ENCODE results near the gene SPCS3.
A peak's percentile ranks its signal among the peaks of the same experiment; 100 is the strongest.

Gene SPCS3

DNA sequence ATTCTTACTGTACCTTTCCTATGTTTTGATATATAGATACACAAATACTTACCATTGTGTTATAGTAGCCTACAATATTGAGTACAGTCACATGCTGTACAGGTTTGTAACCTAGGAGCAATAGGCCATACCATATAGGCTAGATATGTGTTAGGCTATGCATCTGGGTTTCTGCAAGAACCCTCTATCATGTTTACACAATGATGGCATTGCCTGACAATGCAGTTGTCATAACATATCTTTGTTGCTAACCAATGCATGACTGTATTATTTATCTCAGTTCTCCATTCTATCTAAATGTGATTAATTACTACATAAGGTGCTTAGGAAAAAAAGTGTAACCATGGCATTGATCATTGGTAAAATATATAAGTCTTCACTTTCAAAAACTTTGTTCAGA lies 10.0 kb upstream of the SPCS3 start:
- H3K4me3 ChIP-seq (ENCODE audit: low read depth, low read length): no peak overlapping the region
- DNase-seq (ENCODE audit: low read depth): no peak
- TF ChIP-seq, protein P1, sequence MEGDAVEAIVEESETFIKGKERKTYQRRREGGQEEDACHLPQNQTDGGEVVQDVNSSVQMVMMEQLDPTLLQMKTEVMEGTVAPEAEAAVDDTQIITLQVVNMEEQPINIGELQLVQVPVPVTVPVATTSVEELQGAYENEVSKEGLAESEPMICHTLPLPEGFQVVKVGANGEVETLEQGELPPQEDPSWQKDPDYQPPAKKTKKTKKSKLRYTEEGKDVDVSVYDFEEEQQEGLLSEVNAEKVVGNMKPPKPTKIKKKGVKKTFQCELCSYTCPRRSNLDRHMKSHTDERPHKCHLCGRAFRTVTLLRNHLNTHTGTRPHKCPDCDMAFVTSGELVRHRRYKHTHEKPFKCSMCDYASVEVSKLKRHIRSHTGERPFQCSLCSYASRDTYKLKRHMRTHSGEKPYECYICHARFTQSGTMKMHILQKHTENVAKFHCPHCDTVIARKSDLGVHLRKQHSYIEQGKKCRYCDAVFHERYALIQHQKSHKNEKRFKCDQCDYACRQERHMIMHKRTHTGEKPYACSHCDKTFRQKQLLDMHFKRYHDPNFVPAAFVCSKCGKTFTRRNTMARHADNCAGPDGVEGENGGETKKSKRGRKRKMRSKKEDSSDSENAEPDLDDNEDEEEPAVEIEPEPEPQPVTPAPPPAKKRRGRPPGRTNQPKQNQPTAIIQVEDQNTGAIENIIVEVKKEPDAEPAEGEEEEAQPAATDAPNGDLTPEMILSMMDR (IDR thresholded peaks at IDR 0.05; ENCODE audit: control insufficient read depth, extremely low read depth, insufficient read depth): no peak

DNA sequence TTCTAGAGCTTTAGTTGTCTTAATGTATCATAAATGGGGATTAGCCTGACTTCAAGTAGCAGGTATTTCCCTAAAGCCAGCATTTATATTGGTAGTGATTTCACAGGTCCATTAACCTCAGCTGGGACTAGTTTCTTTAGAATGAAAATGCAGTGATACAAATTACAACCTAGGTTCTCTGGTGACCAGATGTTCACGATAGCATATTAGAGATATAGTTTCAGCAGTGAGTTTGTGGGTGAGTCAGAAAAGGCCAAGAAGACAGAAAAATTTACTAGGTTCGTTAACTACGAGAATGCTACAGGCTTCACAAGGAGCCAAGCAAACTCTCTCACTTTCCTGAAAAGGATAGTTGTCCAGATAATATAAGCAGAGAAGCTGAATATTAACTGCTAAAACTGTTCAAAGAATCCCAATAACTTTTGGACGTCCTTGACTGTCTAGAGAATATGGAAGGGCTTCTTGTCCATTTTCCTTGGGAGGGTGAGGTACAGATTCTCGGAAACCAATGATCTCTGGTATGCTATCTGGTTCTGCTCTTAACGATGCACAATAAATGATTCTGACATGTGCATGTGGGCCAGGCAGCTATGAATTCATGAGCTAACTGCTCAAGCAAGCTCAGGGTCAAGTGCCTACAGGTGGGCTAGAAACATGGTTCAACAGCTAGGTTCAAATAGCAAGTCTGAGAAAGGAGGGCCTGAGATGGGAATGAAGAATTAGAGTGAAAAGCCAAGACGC lies 6.0 kb upstream of the SPCS3 start:
- TF ChIP-seq, protein P1 (IDR thresholded peaks at IDR 0.05; ENCODE audit: control insufficient read depth, extremely low read depth, insufficient read depth): no peak
- DNase-seq (ENCODE audit: low read depth): no peak
- H3K4me3 ChIP-seq (ENCODE audit: low read depth, low read length): no peak overlapping the region

DNA sequence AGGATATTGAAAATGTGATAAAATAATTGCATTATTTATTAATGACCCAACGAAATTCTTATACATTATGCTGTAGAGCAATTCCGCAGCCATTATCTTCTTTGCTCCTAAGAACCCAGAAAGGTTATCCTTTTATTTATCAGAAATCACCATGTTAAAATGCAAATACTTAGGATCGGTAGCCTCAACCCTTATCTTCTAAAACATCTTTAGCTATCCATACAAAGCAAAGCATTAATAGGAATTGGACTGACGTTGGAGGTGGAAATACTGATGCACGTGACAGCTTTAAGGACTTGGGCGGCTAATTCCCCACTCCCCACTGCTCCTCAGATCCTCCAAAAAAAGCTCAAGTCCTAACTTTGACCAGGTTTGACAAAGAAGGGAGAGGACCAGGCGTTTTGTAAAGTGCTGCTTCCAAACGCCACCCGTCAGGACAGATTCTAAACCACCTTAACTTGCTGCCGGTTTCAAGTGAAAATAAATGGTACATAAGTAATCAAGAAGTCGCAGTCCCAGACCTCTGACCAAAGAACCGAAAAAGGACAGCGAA lies 539 bp upstream of the SPCS3 start:
- H3K4me3 ChIP-seq (ENCODE audit: low read depth, low read length): peak overlapping the region; percentile 75
- TF ChIP-seq, protein P1 (IDR thresholded peaks at IDR 0.05; ENCODE audit: control insufficient read depth, extremely low read depth, insufficient read depth): no peak
- no peak for DNase-seq (ENCODE audit: low read depth)

GRCh38 chr4:176320340-176320975 lies 692 bp downstream of the SPCS3 start:
- H3K4me3 ChIP-seq (ENCODE audit: low read depth, low read length): peak overlapping the region; percentile 75
- DNase-seq (ENCODE audit: low read depth): peak; percentile 58
- TF ChIP-seq, protein P1 (IDR thresholded peaks at IDR 0.05; ENCODE audit: control insufficient read depth, extremely low read depth, insufficient read depth): no peak

DNA sequence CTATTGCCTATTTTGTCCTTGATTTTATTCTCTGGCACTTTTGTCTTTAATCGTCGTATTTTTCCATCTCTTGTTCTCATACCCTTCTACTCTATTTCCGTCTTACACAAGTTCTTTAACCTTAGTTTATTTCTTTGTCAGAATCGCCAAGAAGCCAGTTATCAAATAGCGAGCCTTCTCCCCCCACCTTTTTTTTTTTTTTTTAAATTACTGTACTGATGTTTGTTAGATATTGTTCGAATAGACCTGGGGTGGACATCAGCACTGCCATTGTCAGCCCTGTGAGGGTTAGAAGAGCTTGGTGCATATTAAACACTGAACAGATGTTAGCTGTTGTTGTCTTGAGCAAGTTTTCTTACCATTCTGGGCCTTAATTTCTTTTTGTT lies 1.2 kb downstream of the SPCS3 start:
- TF ChIP-seq, protein P1 (IDR thresholded peaks at IDR 0.05; ENCODE audit: control insufficient read depth, extremely low read depth, insufficient read depth): no peak
- peak overlapping the region; percentile 75 for H3K4me3 ChIP-seq (ENCODE audit: low read depth, low read length)
- DNase-seq (ENCODE audit: low read depth): no peak

DNA sequence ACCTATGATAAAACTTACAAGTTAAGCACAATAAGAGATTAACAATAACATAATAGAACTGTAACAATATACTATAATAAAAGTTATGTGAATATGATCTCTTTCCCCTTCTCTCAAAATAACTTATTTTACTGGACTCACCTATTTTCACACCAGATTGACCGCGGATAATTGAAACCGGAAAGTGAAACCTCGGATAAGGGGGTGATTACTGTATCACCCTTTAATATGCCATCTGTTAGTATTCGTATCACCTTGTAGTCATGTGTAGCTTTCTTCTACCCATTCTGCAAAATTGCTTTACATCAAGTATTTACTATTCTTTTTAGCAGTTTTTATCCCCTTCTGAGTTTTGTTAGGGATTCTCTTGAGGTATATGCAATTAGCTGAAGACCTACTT lies 1.8 kb downstream of the SPCS3 start:
- no peak for DNase-seq (ENCODE audit: low read depth)
- H3K4me3 ChIP-seq (ENCODE audit: low read depth, low read length): peak overlapping the region; percentile 75
- TF ChIP-seq, protein P1 (IDR thresholded peaks at IDR 0.05; ENCODE audit: control insufficient read depth, extremely low read depth, insufficient read depth): no peak

All from LNCaP clone FGC (cell line).